BE2C (cell line): ENCODE measurements around the gene METTL9.

Experiments used
- DNase-seq: peaks from one replicate; pipeline ENCODE4 v3.0.0-alpha.2; 2020
- H3K27me3 ChIP-seq: fragments of 250-450 bp; sonication (Bioruptor Pico); 2 replicates; pipeline ENCODE4 v1.5.1; 2020; ENCODE audit warnings: mild to moderate bottlenecking
- H3K36me3 ChIP-seq: fragments of 250-450 bp; sonication (Bioruptor Pico); 2 replicates; pipeline ENCODE4 v1.5.1; 2020; ENCODE audit warnings: mild to moderate bottlenecking
- H3K4me1 ChIP-seq: fragments of 250-450 bp; sonication (Bioruptor Pico); 2 replicates; pipeline ENCODE4 v1.5.1; 2020
- H3K4me3 ChIP-seq: 2 replicates; pipeline ENCODE4 v1.5.1; 2011; ENCODE audit warnings: low read depth, low read length
- H3K9me3 ChIP-seq: fragments of 250-450 bp; sonication (Bioruptor Pico); 2 replicates; pipeline ENCODE4 v1.5.1; 2020
- TF ChIP-seq, protein P1 (sequence below): IDR thresholded peaks from 2 replicates; pipeline ENCODE4 v1.5.1; 2012; ENCODE audit warnings: mild to moderate bottlenecking, low read depth, low read length

METTL9 gene

DNA sequence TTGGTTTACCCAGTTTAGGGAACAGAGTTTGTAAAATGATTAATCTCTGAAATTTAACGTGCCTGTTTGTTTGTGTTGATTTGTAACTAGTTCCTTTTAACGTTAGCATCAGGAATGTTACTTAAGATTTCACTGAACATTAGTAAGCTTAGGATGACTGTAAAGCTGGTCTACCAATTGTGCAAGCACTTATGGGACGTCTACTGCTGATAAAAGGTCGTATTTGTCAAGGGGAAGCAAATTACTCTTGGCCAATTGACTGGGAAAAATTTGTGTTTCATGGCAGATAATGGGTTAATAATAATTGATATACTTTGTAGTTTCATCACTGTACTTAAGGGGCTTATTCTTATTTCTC lies 11.8 kb downstream of the METTL9 start:
- no peak for DNase-seq
- no peaks in the 10 kb centered on the region for H3K9me3 ChIP-seq
- TF ChIP-seq, protein P1, sequence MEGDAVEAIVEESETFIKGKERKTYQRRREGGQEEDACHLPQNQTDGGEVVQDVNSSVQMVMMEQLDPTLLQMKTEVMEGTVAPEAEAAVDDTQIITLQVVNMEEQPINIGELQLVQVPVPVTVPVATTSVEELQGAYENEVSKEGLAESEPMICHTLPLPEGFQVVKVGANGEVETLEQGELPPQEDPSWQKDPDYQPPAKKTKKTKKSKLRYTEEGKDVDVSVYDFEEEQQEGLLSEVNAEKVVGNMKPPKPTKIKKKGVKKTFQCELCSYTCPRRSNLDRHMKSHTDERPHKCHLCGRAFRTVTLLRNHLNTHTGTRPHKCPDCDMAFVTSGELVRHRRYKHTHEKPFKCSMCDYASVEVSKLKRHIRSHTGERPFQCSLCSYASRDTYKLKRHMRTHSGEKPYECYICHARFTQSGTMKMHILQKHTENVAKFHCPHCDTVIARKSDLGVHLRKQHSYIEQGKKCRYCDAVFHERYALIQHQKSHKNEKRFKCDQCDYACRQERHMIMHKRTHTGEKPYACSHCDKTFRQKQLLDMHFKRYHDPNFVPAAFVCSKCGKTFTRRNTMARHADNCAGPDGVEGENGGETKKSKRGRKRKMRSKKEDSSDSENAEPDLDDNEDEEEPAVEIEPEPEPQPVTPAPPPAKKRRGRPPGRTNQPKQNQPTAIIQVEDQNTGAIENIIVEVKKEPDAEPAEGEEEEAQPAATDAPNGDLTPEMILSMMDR: no peak
- H3K4me1 ChIP-seq: peaks cover 7% of the 10 kb centered on the region
- no peak overlapping the region for H3K4me3 ChIP-seq
- H3K36me3 ChIP-seq: no peaks in the 10 kb centered on the region
- H3K27me3 ChIP-seq: no peaks in the 10 kb centered on the region

DNA sequence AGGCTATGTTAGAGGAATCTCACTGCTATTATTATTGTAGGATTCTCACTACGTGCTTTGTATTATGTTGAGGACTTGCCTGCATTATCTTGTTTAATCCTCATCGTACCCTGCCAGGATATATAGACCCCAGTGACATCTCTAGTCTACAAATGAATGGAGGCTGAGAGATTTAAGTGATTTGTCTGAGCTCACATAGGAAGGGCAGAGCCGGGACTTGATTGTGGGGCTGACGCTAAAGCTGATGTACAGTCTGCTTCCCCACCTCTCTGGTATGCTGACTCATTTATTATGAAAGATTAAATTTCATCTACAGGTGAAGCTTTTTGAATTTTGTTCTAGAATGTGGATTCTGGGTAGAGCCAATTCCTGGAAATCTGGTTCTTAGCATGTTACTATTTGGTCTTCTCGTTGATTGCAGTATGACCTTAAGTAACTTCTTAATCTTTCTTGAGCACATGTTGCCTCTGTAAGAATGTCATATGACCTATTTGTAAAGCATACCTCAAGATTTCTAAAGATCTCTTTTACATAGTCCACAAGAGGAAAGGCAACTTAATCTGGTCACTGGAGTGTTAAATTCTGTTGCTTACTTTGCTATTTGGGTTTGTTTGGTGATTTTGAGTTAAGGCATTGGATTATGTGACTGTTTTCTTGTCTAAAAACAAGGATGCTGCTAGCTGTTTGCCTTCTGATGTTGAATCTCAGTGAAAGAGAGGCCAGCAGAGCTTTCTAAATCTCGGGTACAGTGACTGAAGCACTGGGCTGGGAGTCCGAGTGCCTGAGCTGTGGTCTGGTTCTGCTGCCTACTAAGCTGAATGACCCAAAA lies 12.4 kb downstream of the METTL9 start:
- Histone ChIP-seq H3K4me1 (peaks cover 7% of the 10 kb centered on the region), H3K4me3 (no peak overlapping the region)
- TF ChIP-seq, protein P1: no peak

DNA sequence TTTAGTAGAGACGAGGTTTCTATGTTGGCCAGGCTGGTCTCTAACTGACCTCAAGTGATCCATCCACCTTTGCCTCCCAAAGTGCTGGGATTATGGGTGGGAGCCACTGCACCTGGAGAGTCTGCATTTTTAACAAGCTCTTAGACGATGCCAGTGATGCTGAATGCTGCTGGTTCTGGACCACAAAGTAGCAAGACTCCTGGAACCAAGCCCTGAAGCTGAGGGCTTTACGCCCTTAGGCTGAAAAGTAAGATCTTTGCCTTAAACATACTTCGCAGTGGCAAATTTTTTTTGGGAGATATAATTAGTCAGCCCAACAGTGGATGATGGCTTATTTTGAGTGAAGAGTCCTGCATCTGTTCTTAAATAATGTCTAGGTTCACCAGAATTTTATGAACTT lies 14.0 kb downstream of the METTL9 start:
- H3K36me3 ChIP-seq: no peaks in the 10 kb centered on the region; the same call in 1 of the 2 replicates
- no peak for DNase-seq
- H3K9me3 ChIP-seq: no peaks in the 10 kb centered on the region
- H3K4me3 ChIP-seq: no peak overlapping the region
- TF ChIP-seq, protein P1: no peak
- peaks cover 5% of the 10 kb centered on the region for H3K4me1 ChIP-seq
- no peaks in the 10 kb centered on the region for H3K27me3 ChIP-seq

More for the DNA sequence above, 12.4 kb downstream of the METTL9 start:
- Histone ChIP-seq H3K9me3 (no peaks in the 10 kb centered on the region), H3K36me3 (no peaks in the 10 kb centered on the region), H3K27me3 (no peaks in the 10 kb centered on the region)
- DNase-seq: no peak

DNA sequence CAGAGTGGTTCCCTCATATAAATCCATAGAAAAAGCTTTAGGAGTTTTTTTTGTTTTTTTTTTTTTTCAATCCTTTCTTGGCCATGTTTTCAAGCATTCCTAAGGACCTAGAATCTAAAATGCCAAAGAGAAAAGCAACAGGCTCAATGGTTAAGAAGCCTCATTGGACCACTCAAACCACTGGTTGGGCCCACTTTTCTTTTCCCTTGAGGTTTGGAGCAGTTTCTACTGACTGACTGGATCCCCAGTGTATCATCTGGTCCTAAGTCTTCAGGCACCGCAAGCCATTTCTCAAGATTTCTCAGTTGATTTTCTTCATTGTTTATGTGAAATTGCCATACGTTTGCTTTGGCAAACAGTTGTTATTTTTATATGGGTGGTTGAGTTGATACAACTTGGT lies 14.4 kb downstream of the METTL9 start:
- Histone ChIP-seq H3K4me1 (peaks cover 3% of the 10 kb centered on the region), H3K9me3 (no peaks in the 10 kb centered on the region), H3K27me3 (no peaks in the 10 kb centered on the region), H3K4me3 (no peak overlapping the region), H3K36me3 (no peaks in the 10 kb centered on the region; the same call in none of the 2 replicates)
- TF ChIP-seq, protein P1: no peak
- no peak for DNase-seq

DNA sequence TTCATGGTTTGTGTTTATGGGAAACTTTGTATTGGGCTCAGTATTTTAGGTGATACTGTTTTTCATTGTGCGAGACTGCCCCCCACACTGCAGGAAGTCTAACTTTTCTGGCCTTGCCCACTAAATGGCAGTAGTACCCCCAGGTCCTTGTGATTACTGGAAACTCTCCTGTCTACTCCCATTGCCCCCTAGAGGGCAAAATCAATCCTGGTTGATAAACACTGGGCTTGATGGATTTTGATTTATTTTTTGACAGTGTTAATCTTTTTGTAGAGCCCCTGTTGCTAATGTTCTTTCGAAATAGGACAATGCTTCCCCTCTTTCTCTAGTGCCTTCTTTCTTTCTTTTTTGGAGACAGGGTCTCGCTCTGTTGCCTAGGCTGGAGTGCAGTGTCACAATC lies 15.5 kb downstream of the METTL9 start:
- TF ChIP-seq, protein P1: peak; percentile 40
- Histone ChIP-seq H3K27me3 (no peaks in the 10 kb centered on the region), H3K9me3 (no peaks in the 10 kb centered on the region), H3K4me1 (peaks cover 6% of the 10 kb centered on the region), H3K4me3 (no peak overlapping the region), H3K36me3 (peaks cover 4% of the 10 kb centered on the region)
- DNase-seq: no peak

DNA sequence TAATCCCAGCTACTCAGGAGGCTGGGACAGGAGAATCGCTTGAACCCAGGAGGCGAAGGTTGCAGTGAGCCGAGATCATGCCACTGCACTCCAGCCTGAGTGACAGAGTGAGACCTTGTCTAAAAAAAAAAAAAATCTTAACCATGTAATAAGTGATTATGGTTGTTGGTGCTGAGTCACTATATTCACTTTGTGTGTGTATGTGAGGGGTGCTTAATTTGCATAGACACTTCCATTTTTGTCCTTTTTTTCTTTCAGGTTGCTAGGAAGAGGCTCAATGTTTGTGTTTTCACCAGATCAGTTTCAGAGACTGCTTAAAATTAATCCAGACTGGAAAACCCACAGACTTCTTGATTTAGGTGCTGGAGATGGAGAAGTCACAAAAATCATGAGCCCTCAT lies 18.2 kb downstream of the METTL9 start:
- DNase-seq: no peak
- H3K4me1 ChIP-seq: peaks cover 8% of the 10 kb centered on the region
- H3K4me3 ChIP-seq: no peak overlapping the region
- H3K27me3 ChIP-seq: no peaks in the 10 kb centered on the region
- H3K9me3 ChIP-seq: no peaks in the 10 kb centered on the region
- TF ChIP-seq, protein P1: no peak
- peaks cover 10% of the 10 kb centered on the region for H3K36me3 ChIP-seq
